ENCODE data around the gene WIF1. TPM values are rescaled to one million over a fixed set of nuclear protein-coding genes. Genes with fewer than 3 reads are reported as not detected.

WIF1 gene
- polyA plus RNA-seq, 3 donors: not detected

DNA sequence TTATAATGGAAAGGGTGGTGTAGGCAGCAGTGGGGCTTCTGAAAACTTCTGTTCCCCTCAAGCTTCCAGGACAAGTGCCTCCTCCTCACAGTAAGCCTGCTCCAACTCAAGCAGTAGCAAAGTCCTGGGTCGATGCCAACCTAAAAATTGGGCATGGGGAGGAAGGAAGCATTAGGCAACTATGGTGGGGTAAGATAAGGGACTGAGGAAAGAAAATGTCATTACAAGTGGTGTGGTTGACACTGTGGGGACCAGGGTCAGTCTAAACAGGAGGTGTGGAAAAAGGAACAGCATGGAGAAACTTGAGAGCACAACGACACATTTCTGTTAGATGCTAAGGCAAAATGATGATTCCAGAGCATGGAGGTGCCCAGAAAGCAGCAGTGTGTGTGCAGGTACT lies 34.9 kb downstream of the WIF1 start:
- H3K27ac ChIP-seq (ENCODE audit: low read depth in 1 of 2, low read length in 2 of 2): no peak overlapping the region
- no peak overlapping the region for H3K4me2 ChIP-seq (replicated peaks; ENCODE audit: extremely low read depth, low read length, poor library complexity, severe bottlenecking)
- H3K9ac ChIP-seq (ENCODE audit: insufficient read depth, low read length, poor library complexity, severe bottlenecking): no peak overlapping the region
- H3K4me3 ChIP-seq (replicated peaks in 1 of 3; ENCODE audit: low read depth in 2 of 3, low read length in 3 of 3): no peak overlapping the region
- peaks cover 5 to 6% of the 10 kb centered on the region in 2 donors for H3K4me1 ChIP-seq (ENCODE audit: control insufficient read depth in 1 of 2, insufficient read depth in 2 of 2, low read length in 2 of 2)
- no peaks in the 10 kb centered on the region for H3K9me3 ChIP-seq (replicated peaks in 1 of 2; ENCODE audit: control insufficient read depth in 1 of 2, insufficient read depth in 1 of 2, low read length in 2 of 2)
- H3K4me1 Mint-ChIP-seq: peaks cover 7% of the 10 kb centered on the region
- no peaks in the 10 kb centered on the region for H4K20me1 ChIP-seq (ENCODE audit: insufficient read depth, low read length)
- H3K36me3 Mint-ChIP-seq: no peaks in the 10 kb centered on the region
- no peak overlapping the region for H2AFZ ChIP-seq (ENCODE audit: insufficient read depth, low read depth, low read length, poor library complexity, severe bottlenecking)
- intact Hi-C loops (cut with micrococcal nuclease): no loop called here
- H3K79me2 ChIP-seq (ENCODE audit: insufficient read depth, low read length): no peaks in the 10 kb centered on the region
- H3K36me3 ChIP-seq (replicated peaks in 1 of 2; ENCODE audit: control insufficient read depth in 1 of 2, insufficient read depth in 2 of 2, low read length in 2 of 2): no peaks in the 10 kb centered on the region
- DNase-seq: no peak
- peak overlapping the region in 1 of 2 donors; percentile 8 for H3K4me3 Mint-ChIP-seq
- peaks cover 6 to 12% of the 10 kb centered on the region in 2 donors for H3K27me3 ChIP-seq (ENCODE audit: control insufficient read depth in 2 of 2, insufficient read depth in 2 of 2, low read length in 2 of 2)
- H3K27me3 Mint-ChIP-seq (ENCODE audit: low read depth in 3 of 3): peaks cover 0 to 4% (median 2%) of the 10 kb centered on the region in 3 donors
- peak overlapping the region in 2 of 7 donors; percentile 7 to 34 for H3K27ac Mint-ChIP-seq
- no peaks in the 10 kb centered on the region for H3K9me3 Mint-ChIP-seq
- no peak for TF ChIP-seq CTCF (IDR thresholded peaks at IDR 0.05)
- WGBS (ENCODE audit: insufficient coverage): 0% methylated on average over 1 of the region's 2 CpGs

GRCh38 chr12:65084579-65084978 lies 36.5 kb downstream of the WIF1 start:
- no peak overlapping the region for H3K9ac ChIP-seq (ENCODE audit: insufficient read depth, low read length, poor library complexity, severe bottlenecking)
- no peak for TF ChIP-seq CTCF (IDR thresholded peaks at IDR 0.05)
- no peak overlapping the region for H3K27ac ChIP-seq (ENCODE audit: low read depth in 1 of 2, low read length in 2 of 2)
- Mint-ChIP-seq H3K27ac (no peak overlapping the region), H3K27me3 (ENCODE audit: low read depth in 3 of 3) (peaks cover 0 to 7% (median 2%) of the 10 kb centered on the region in 3 donors), H3K9me3 (no peaks in the 10 kb centered on the region), H3K4me3 (no peak overlapping the region), H3K4me1 (peaks cover 7% of the 10 kb centered on the region), H3K36me3 (no peaks in the 10 kb centered on the region)
- intact Hi-C loops (cut with micrococcal nuclease): no loop called here
- H4K20me1 ChIP-seq (ENCODE audit: insufficient read depth, low read length): no peaks in the 10 kb centered on the region
- no peak overlapping the region for H3K4me2 ChIP-seq (replicated peaks; ENCODE audit: extremely low read depth, low read length, poor library complexity, severe bottlenecking)
- peaks cover 6 to 8% of the 10 kb centered on the region in 2 donors for H3K27me3 ChIP-seq (ENCODE audit: control insufficient read depth in 2 of 2, insufficient read depth in 2 of 2, low read length in 2 of 2)
- H3K36me3 ChIP-seq (replicated peaks in 1 of 2; ENCODE audit: control insufficient read depth in 1 of 2, insufficient read depth in 2 of 2, low read length in 2 of 2): no peaks in the 10 kb centered on the region
- no peaks in the 10 kb centered on the region for H3K79me2 ChIP-seq (ENCODE audit: insufficient read depth, low read length)
- no peak for DNase-seq
- no peaks in the 10 kb centered on the region for H3K9me3 ChIP-seq (replicated peaks in 1 of 2; ENCODE audit: control insufficient read depth in 1 of 2, insufficient read depth in 1 of 2, low read length in 2 of 2)
- WGBS (ENCODE audit: insufficient coverage): no CpG with 5 or more reads among the region's 3 CpGs
- H2AFZ ChIP-seq (ENCODE audit: insufficient read depth, low read depth, low read length, poor library complexity, severe bottlenecking): no peak overlapping the region
- H3K4me1 ChIP-seq (ENCODE audit: control insufficient read depth in 1 of 2, insufficient read depth in 2 of 2, low read length in 2 of 2): peaks cover 5 to 6% of the 10 kb centered on the region in 2 donors
- no peak overlapping the region for H3K4me3 ChIP-seq (replicated peaks in 1 of 3; ENCODE audit: low read depth in 2 of 3, low read length in 3 of 3)
